GM12878 (cell line): ENCODE results near the gene STOML3. TPM values are rescaled to one million over a fixed set of nuclear protein-coding genes. Genes with fewer than 3 reads are reported as not detected.

Source experiments
- BRCA1 ChIP-seq: IDR thresholded peaks from 2 replicates; pipeline ENCODE4 v1.6.1; 2011; ENCODE audit warnings: low read depth, low read length, improper control_type of control experiment
- E2F4 ChIP-seq: IDR thresholded peaks from 2 replicates; pipeline ENCODE4 v1.6.1; 2012; ENCODE audit warnings: low read depth, low read length, improper control_type of control experiment
- EED ChIP-seq: sonication (generic); IDR thresholded peaks from 2 replicates; pipeline ENCODE4 v1.6.1; 2016; ENCODE audit warnings: antibody characterized with exemption, low read depth
- EGR1 ChIP-seq, 2 experiments: IDR thresholded peaks; 1 replicate in 1 of 2; 2 replicates in 1 of 2; pipeline ENCODE4 v1.6.1; 2011 to 2012; ENCODE audit warnings: low read depth in 2 of 2, low read length in 2 of 2, borderline replicate concordance in 1 of 2, mild to moderate bottlenecking in 1 of 2, moderate library complexity in 1 of 2
- MTA3 ChIP-seq: IDR thresholded peaks from 2 replicates; pipeline ENCODE4 v1.6.1; 2012; ENCODE audit warnings: low read length, inconsistent platforms, borderline replicate concordance
- NFYA ChIP-seq: IDR thresholded peaks from 2 replicates; pipeline ENCODE4 v1.6.1; 2011; ENCODE audit warnings: low read depth, mild to moderate bottlenecking, low read length, improper control_type of control experiment, borderline replicate concordance
- NR2C2 ChIP-seq: IDR thresholded peaks from 2 replicates; pipeline ENCODE4 v1.6.1; 2011; ENCODE audit warnings: borderline replicate concordance, low read depth; ENCODE audit not compliant: control insufficient read depth, insufficient read length
- PML ChIP-seq: IDR thresholded peaks from 2 replicates; pipeline ENCODE4 v1.6.1; 2012; ENCODE audit warnings: low read length, inconsistent platforms
- SMAD1 ChIP-seq: fragments of 450-650 bp; IDR thresholded peaks from 2 replicates; pipeline ENCODE4 v1.6.1; 2018; ENCODE audit warnings: mild to moderate bottlenecking, low read depth; ENCODE audit not compliant: partially characterized antibody
- SP1 ChIP-seq: IDR thresholded peaks from one replicate; pipeline ENCODE4 v1.6.1; 2011; ENCODE audit warnings: low read depth, low read length
- SREBF2 ChIP-seq: IDR thresholded peaks from 2 replicates; pipeline ENCODE4 v1.6.1; 2012; ENCODE audit warnings: mild to moderate bottlenecking, low read length
- ZBTB4 ChIP-seq: fragments of 450-650 bp; formaldehyde crosslinking; IDR thresholded peaks from 2 replicates; pipeline ENCODE4 v1.4.0; 2022; ENCODE audit warnings: mild to moderate bottlenecking, moderate library complexity
- ZNF592 ChIP-seq: fragments of 450-650 bp; IDR thresholded peaks from 2 replicates; pipeline ENCODE4 v1.6.1; 2017; ENCODE audit warnings: mild to moderate bottlenecking, moderate library complexity
- polyA plus RNA-seq, 11 experiments: library from polyadenylated mRNA; depleted of rRNA in 4 of 11; unstranded in 6 of 11; stranded (reverse) in 5 of 11; fragments of >200 nt; fragmentation: Nextera tagmentation in 4 of 11; fragmentation: Illumina TruSeq in 1 of 11; extraction: Ambion mirVana in 4 of 11; extraction: Trizol in 1 of 11; gene quantifications; 1 replicate in 1 of 11; 2 replicates in 10 of 11; pipeline versions ENCODE4 v1.2.1 to v1.2.3, GENCODE V29; 2011 to 2016; ENCODE audit warnings: inconsistent platforms in 2 of 11, missing spikeins in 2 of 11, low read depth in 1 of 11
- total RNA-seq, 4 experiments: library from RNA; depleted of rRNA in 3 of 4; stranded (reverse); fragments of >200 nt in 3 of 4; fragmentation: Illumina TruSeq in 1 of 4; extraction: Trizol in 1 of 4; gene quantifications; 2 replicates each; pipeline versions ENCODE4 v1.2.1 to v1.2.3, GENCODE V29; 2013 to 2021
- TF ChIP-seq, protein P1 (sequence below): fragments of 450-650 bp; IDR thresholded peaks from 2 replicates; pipeline ENCODE4 v1.6.1; 2016; ENCODE audit warnings: mild to moderate bottlenecking
- TF ChIP-seq, protein P2 (sequence below): fragments of 450-650 bp; IDR thresholded peaks from 2 replicates; pipeline ENCODE4 v1.6.1; 2017; ENCODE audit warnings: mild to moderate bottlenecking, moderate library complexity

Gene STOML3
- total and polyA plus RNA-seq, 10 of the 15 experiments (the other 5 are each of a cell fraction or from before 2014, with no cell fraction given), result not detected

DNA sequence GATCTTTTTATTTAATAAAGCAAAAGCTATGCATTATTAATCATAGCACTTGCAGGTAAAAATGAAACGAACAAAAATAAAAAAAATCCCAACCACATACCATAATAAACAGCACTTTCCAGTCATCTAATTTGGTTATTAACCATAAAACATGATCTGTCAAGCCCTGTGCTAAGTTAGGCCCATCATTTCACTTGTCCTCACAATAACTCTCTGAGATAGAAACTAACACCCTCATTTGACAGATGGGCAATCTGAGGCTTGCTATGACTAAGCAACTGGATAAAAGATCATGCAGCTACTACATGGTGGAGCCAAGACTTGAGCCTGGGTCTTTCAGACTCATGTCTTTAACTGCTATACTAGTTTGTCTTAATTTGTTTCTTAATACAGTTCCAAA is 25.5 kb upstream of the STOML3 start (continued):
- TF ChIP-seq E2F4 (no peak), EED (no peak), BRCA1 (no peak), ZNF592 (no peak), EGR1 (IDR thresholded peaks at IDR 0.05; ENCODE audit: borderline replicate concordance in 1 of 2, low read depth in 2 of 2, low read length in 2 of 2) (no peak), SMAD1 (no peak), NR2C2 (no peak), PML (no peak), ZBTB4 (CRISPR knock-in tag) (no peak), SP1 (no peak), SREBF2 (no peak), NFYA (no peak), MTA3 (no peak)
- TF ChIP-seq, protein P1, sequence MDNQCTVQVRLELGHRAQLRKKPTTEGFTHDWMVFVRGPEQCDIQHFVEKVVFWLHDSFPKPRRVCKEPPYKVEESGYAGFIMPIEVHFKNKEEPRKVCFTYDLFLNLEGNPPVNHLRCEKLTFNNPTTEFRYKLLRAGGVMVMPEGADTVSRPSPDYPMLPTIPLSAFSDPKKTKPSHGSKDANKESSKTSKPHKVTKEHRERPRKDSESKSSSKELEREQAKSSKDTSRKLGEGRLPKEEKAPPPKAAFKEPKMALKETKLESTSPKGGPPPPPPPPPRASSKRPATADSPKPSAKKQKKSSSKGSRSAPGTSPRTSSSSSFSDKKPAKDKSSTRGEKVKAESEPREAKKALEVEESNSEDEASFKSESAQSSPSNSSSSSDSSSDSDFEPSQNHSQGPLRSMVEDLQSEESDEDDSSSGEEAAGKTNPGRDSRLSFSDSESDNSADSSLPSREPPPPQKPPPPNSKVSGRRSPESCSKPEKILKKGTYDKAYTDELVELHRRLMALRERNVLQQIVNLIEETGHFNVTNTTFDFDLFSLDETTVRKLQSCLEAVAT, result 0 out of 2 replicates have a peak, but pooled peaks have one; percentile 49
- TF ChIP-seq, protein P2, sequence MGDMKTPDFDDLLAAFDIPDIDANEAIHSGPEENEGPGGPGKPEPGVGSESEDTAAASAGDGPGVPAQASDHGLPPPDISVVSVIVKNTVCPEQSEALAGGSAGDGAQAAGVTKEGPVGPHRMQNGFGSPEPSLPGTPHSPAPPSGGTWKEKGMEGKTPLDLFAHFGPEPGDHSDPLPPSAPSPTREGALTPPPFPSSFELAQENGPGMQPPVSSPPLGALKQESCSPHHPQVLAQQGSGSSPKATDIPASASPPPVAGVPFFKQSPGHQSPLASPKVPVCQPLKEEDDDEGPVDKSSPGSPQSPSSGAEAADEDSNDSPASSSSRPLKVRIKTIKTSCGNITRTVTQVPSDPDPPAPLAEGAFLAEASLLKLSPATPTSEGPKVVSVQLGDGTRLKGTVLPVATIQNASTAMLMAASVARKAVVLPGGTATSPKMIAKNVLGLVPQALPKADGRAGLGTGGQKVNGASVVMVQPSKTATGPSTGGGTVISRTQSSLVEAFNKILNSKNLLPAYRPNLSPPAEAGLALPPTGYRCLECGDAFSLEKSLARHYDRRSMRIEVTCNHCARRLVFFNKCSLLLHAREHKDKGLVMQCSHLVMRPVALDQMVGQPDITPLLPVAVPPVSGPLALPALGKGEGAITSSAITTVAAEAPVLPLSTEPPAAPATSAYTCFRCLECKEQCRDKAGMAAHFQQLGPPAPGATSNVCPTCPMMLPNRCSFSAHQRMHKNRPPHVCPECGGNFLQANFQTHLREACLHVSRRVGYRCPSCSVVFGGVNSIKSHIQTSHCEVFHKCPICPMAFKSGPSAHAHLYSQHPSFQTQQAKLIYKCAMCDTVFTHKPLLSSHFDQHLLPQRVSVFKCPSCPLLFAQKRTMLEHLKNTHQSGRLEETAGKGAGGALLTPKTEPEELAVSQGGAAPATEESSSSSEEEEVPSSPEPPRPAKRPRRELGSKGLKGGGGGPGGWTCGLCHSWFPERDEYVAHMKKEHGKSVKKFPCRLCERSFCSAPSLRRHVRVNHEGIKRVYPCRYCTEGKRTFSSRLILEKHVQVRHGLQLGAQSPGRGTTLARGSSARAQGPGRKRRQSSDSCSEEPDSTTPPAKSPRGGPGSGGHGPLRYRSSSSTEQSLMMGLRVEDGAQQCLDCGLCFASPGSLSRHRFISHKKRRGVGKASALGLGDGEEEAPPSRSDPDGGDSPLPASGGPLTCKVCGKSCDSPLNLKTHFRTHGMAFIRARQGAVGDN, result no peak
